ENCODE data around the gene CHRNB2.

GRCh38 chr1:154559466-154560044 lies 8.0 kb upstream of the CHRNB2 start:
- TF ChIP-seq CTCF (conservative IDR thresholded peaks at IDR 0.05; ENCODE audit: low read length) = peak; percentile 98
- no peak for TF ChIP-seq EZH2phosphoT487 (IDR thresholded peaks at IDR 0.05; ENCODE audit: borderline replicate concordance)
